K562 (cell line): ENCODE results near the gene SAMD15. TPM values are rescaled to one million over a fixed set of nuclear protein-coding genes. Genes with fewer than 3 reads are reported as not detected.

Experiments
- ATAC-seq: fragments of 200-7000 bp; cut with Tn5 transposase; 3 replicates; pipeline ENCODE4 v1.9.1; 2020; ENCODE audit warnings: moderate library complexity
- BruUV-seq: library from RNA; stranded (reverse); fragments of 400-500 nt; replicated peaks from 2 replicates; lab custom pipeline; 2021; lab: Mats Ljungman, UMichigan
- CTCF ChIA-PET: fragments of 300-600 bp; formaldehyde crosslinking; extraction: SDS; loops from one replicate; lab custom pipeline; 2021; ENCODE audit warnings: low intra/inter-chr PET ratio; lab: Yijun Ruan, JAX
- POLR2A ChIA-PET: fragments of 300-600, 350-650 bp; sonication (Branson Sonifier 250); formaldehyde crosslinking; extraction: SDS; loops from one replicate; lab custom pipeline; 2021; ENCODE audit warnings: antibody characterized with exemption, inconsistent platforms; lab: Yijun Ruan, JAX
- DNase-seq, 4 experiments: peaks; one replicate each; pipeline versions ENCODE4 v3.0.0 to v3.0.0-alpha.2; 2011 to 2018; ENCODE audit warnings: low spot score in 3 of 4, mixed read lengths in 3 of 4; ENCODE audit errors: extremely low read depth in 1 of 4
- FAIRE-seq: peaks from 2 replicates; lab custom pipeline; 2011; peaks lifted over from hg19 to GRCh38; lab: Jason Lieb, UNC
- H2AFZ ChIP-seq: 2 replicates; pipeline ENCODE4 v1.6.0; 2011; ENCODE audit warnings: low read depth, low read length, control low read depth, inconsistent platforms
- H3K27ac ChIP-seq: fragments of 200-600 bp; 3 replicates; pipeline ENCODE4 v1.8.0; 2011; ENCODE audit warnings: low read depth, mild to moderate bottlenecking, control low read depth, inconsistent platforms, low read length, moderate library complexity, mixed read lengths; ENCODE audit errors: extremely low read depth
- H3K27me3 ChIP-seq, 2 experiments: fragments of 300-600 bp in 1 of 2; 2 replicates in 1 of 2; 3 replicates in 1 of 2; pipeline versions ENCODE4 v1.6.0 to v1.8.0; 2011; ENCODE audit warnings: inconsistent platforms in 2 of 2, low read length in 2 of 2, mild to moderate bottlenecking in 1 of 2, mixed read lengths in 1 of 2, moderate library complexity in 1 of 2; ENCODE audit not compliant: control insufficient read depth in 2 of 2, insufficient read depth in 2 of 2
- H3K36me3 ChIP-seq: fragments of 300-600 bp; 3 replicates; pipeline ENCODE4 v1.8.0; 2011; ENCODE audit warnings: mild to moderate bottlenecking, low read length, inconsistent platforms; ENCODE audit not compliant: control insufficient read depth, insufficient read depth
- H3K4me1 ChIP-seq, 2 experiments: fragments of 200-600 bp in 1 of 2; replicated peaks in 1 of 2; 2 replicates in 1 of 2; 3 replicates in 1 of 2; pipeline versions ENCODE4 v1.5.1 to v1.8.0; 2011; ENCODE audit warnings: inconsistent platforms in 2 of 2, low read length in 2 of 2, mild to moderate bottlenecking in 1 of 2, mixed read lengths in 1 of 2, moderate library complexity in 1 of 2; ENCODE audit not compliant: control insufficient read depth in 2 of 2, insufficient read depth in 2 of 2
- H3K4me2 ChIP-seq: 2 replicates; pipeline ENCODE4 v1.6.1; 2011; ENCODE audit warnings: low read length, control low read depth, inconsistent platforms, mixed read lengths; ENCODE audit not compliant: insufficient read depth
- H3K4me3 ChIP-seq: fragments of 200-600 bp; sonication (generic), shearing (Covaris generic); 2 replicates; pipeline ENCODE4 v1.5.1; 2016; ENCODE audit warnings: control low read depth, inconsistent platforms
- H3K79me2 ChIP-seq: fragments of 200-600 bp; 3 replicates; pipeline ENCODE4 v1.8.0; 2011; ENCODE audit warnings: low read length, inconsistent platforms; ENCODE audit not compliant: control insufficient read depth, insufficient read depth
- H3K9ac ChIP-seq, 2 experiments: 2 replicates each; pipeline versions ENCODE4 v1.6.0 to v1.6.1; 2011; ENCODE audit warnings: low read depth in 2 of 2, low read length in 2 of 2, control low read depth in 1 of 2, inconsistent platforms in 1 of 2, mild to moderate bottlenecking in 1 of 2, mixed read lengths in 1 of 2; ENCODE audit not compliant: insufficient read depth in 1 of 2
- H3K9me1 ChIP-seq: one replicate; pipeline ENCODE4 v1.6.0; 2011; ENCODE audit warnings: inconsistent platforms, mild to moderate bottlenecking, low read length, moderate library complexity; ENCODE audit not compliant: control insufficient read depth, insufficient read depth
- H3K9me3 ChIP-seq: replicated peaks from 2 replicates; pipeline ENCODE4 v1.5.1; 2011; ENCODE audit warnings: low read depth, low read length, inconsistent platforms; ENCODE audit not compliant: control insufficient read depth, insufficient read depth
- H4K20me1 ChIP-seq: replicated peaks from 2 replicates; pipeline ENCODE4 v1.6.1; 2011; ENCODE audit warnings: low read length, inconsistent platforms, mixed read lengths; ENCODE audit not compliant: control insufficient read depth, insufficient read depth
- POLR3A ChIP-seq: IDR thresholded peaks from 2 replicates; pipeline ENCODE4 v1.6.1; 2011; ENCODE audit warnings: borderline replicate concordance, mild to moderate bottlenecking, moderate library complexity; ENCODE audit not compliant: insufficient read length, insufficient read depth; ENCODE audit errors: extremely low read depth
- SRSF7 ChIP-seq: fragments of 200-400 bp; formaldehyde crosslinking; optimal IDR thresholded peaks from 2 replicates; pipeline ENCODE3; 2017; ENCODE audit warnings: mild to moderate bottlenecking, low read depth, low read length
- TBP ChIP-seq: optimal IDR thresholded peaks from 2 replicates; pipeline ENCODE3; 2011; ENCODE audit warnings: low read depth, low read length, improper control_type of control experiment
- whole genome bisulfite sequencing: fragments of 100-300 bp; shearing (Covaris generic); methylation state at CpG from one replicate; pipeline ENCODE4 v1.1.6; 2016; ENCODE audit warnings: low coverage, mixed read lengths; ENCODE audit not compliant: insufficient coverage; ENCODE audit errors: missing lambda C conversion rate; 5-methylcytosine and 5-hydroxymethylcytosine counted together
- in situ Hi-C: fragments of 300-500 bp; cut with MboI; formaldehyde crosslinking; loops from 4 replicates; pipeline ENCODE4 v1.15.0; 2018; ENCODE audit warnings: inconsistent platforms, mixed read lengths
- intact Hi-C: fragments of 100-400 bp; cut with micrococcal nuclease; formaldehyde crosslinking; loops from 2 replicates; pipeline ENCODE4 v1.14.2; 2022
- polyA plus RNA-seq, 8 experiments: library from polyadenylated mRNA; depleted of rRNA in 4 of 8; stranded (reverse) in 5 of 8; unstranded in 3 of 8; fragments of >200 nt; fragmentation: Nextera tagmentation in 2 of 8; fragmentation: Illumina TruSeq in 1 of 8; extraction: Ambion mirVana in 2 of 8; extraction: Trizol in 1 of 8; gene quantifications; 2 replicates each; pipeline versions ENCODE4 v1.2.1 to v1.2.3, GENCODE V29; 2011 to 2014; ENCODE audit warnings: inconsistent platforms in 1 of 8, missing spikeins in 1 of 8
- total RNA-seq, 7 experiments: library from RNA; depleted of rRNA in 6 of 7; stranded (reverse); fragments of >200 nt in 6 of 7; fragmentation: Illumina TruSeq in 2 of 7; extraction: Trizol in 2 of 7; gene quantifications; 2 replicates each; pipeline versions ENCODE4 v1.2.1 to v1.2.3, GENCODE V29; 2011 to 2021; ENCODE audit warnings: low replicate concordance in 1 of 7
- TF ChIP-seq, protein P1 (sequence below): fragments of 450-650 bp; IDR thresholded peaks from 2 replicates; pipeline ENCODE4 v1.6.1; 2016; ENCODE audit warnings: mild to moderate bottlenecking, moderate library complexity

The SAMD15 gene
- total and polyA plus RNA-seq, 9 of the 15 experiments (the other 6 are each of a cell fraction or from before 2014, with no cell fraction given) = 0.18 to 0.54 (median 0.25) TPM

DNA sequence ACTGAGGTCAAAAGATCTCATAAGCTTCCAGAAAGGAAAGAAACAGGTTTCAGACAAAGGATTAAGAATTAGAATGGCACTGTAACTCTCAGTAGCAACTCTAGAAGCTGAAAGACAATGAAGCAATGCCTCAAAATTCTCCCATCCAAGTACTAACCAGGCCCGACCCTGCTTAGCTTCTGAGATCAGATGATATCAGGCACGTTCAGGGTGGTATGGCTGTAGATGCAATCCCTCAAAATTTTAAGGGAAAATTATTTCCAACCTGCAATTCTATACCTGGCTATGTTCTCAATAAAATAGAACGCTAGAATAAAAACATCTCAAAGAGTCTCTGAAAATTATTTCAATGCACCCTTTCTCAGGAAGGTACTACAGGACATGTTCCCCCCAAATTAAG, 26.6 kb downstream of the SAMD15 start:
- ChIA-PET POLR2A (no interaction called here), CTCF (no interaction called here)
- Histone ChIP-seq H3K27me3 (no peaks in the 10 kb centered on the region), H3K27ac (no peak overlapping the region), H3K9ac (no peak overlapping the region), H3K4me2 (no peak overlapping the region), H4K20me1 (no peaks in the 10 kb centered on the region), H3K9me3 (no peaks in the 10 kb centered on the region), H3K79me2 (no peaks in the 10 kb centered on the region), H3K36me3 (no peaks in the 10 kb centered on the region), H3K9me1 (no peaks in the 10 kb centered on the region), H3K4me1 (peaks cover 4 to 22% of the 10 kb centered on the region in 2 experiments; a peak in 4 of 5 replicates), H3K4me3 (no peak overlapping the region), H2AFZ (no peak overlapping the region)
- in situ Hi-C loops (no loop called here), intact Hi-C loops (no loop called here)
- DNase-seq (no peak), FAIRE-seq (no peak), ATAC-seq (no peak)
- BruUV-seq = no TSS peak
- WGBS = 45% methylated on average over 3 of the region's 3 CpGs
- TF ChIP-seq, protein P1, sequence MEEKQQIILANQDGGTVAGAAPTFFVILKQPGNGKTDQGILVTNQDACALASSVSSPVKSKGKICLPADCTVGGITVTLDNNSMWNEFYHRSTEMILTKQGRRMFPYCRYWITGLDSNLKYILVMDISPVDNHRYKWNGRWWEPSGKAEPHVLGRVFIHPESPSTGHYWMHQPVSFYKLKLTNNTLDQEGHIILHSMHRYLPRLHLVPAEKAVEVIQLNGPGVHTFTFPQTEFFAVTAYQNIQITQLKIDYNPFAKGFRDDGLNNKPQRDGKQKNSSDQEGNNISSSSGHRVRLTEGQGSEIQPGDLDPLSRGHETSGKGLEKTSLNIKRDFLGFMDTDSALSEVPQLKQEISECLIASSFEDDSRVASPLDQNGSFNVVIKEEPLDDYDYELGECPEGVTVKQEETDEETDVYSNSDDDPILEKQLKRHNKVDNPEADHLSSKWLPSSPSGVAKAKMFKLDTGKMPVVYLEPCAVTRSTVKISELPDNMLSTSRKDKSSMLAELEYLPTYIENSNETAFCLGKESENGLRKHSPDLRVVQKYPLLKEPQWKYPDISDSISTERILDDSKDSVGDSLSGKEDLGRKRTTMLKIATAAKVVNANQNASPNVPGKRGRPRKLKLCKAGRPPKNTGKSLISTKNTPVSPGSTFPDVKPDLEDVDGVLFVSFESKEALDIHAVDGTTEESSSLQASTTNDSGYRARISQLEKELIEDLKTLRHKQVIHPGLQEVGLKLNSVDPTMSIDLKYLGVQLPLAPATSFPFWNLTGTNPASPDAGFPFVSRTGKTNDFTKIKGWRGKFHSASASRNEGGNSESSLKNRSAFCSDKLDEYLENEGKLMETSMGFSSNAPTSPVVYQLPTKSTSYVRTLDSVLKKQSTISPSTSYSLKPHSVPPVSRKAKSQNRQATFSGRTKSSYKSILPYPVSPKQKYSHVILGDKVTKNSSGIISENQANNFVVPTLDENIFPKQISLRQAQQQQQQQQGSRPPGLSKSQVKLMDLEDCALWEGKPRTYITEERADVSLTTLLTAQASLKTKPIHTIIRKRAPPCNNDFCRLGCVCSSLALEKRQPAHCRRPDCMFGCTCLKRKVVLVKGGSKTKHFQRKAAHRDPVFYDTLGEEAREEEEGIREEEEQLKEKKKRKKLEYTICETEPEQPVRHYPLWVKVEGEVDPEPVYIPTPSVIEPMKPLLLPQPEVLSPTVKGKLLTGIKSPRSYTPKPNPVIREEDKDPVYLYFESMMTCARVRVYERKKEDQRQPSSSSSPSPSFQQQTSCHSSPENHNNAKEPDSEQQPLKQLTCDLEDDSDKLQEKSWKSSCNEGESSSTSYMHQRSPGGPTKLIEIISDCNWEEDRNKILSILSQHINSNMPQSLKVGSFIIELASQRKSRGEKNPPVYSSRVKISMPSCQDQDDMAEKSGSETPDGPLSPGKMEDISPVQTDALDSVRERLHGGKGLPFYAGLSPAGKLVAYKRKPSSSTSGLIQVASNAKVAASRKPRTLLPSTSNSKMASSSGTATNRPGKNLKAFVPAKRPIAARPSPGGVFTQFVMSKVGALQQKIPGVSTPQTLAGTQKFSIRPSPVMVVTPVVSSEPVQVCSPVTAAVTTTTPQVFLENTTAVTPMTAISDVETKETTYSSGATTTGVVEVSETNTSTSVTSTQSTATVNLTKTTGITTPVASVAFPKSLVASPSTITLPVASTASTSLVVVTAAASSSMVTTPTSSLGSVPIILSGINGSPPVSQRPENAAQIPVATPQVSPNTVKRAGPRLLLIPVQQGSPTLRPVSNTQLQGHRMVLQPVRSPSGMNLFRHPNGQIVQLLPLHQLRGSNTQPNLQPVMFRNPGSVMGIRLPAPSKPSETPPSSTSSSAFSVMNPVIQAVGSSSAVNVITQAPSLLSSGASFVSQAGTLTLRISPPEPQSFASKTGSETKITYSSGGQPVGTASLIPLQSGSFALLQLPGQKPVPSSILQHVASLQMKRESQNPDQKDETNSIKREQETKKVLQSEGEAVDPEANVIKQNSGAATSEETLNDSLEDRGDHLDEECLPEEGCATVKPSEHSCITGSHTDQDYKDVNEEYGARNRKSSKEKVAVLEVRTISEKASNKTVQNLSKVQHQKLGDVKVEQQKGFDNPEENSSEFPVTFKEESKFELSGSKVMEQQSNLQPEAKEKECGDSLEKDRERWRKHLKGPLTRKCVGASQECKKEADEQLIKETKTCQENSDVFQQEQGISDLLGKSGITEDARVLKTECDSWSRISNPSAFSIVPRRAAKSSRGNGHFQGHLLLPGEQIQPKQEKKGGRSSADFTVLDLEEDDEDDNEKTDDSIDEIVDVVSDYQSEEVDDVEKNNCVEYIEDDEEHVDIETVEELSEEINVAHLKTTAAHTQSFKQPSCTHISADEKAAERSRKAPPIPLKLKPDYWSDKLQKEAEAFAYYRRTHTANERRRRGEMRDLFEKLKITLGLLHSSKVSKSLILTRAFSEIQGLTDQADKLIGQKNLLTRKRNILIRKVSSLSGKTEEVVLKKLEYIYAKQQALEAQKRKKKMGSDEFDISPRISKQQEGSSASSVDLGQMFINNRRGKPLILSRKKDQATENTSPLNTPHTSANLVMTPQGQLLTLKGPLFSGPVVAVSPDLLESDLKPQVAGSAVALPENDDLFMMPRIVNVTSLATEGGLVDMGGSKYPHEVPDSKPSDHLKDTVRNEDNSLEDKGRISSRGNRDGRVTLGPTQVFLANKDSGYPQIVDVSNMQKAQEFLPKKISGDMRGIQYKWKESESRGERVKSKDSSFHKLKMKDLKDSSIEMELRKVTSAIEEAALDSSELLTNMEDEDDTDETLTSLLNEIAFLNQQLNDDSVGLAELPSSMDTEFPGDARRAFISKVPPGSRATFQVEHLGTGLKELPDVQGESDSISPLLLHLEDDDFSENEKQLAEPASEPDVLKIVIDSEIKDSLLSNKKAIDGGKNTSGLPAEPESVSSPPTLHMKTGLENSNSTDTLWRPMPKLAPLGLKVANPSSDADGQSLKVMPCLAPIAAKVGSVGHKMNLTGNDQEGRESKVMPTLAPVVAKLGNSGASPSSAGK = no peak
- TF ChIP-seq POLR3A (peak; percentile 48), SRSF7 (no peak), TBP (peak; percentile 55)
